Sciatic nerve (tissue), 2 donors: ENCODE data around the gene FLVCR2. TPM values are rescaled to one million over a fixed set of nuclear protein-coding genes. Genes with fewer than 3 reads are reported as not detected.
"Not testable (repeated sequence)": the region's sequence is repeated elsewhere in the genome, so short reads cannot be mapped to it uniquely, and the experiment has no call there.

ENCODE experiments used
- ATAC-seq: fragments of 200-7000 bp; cut with Tn5 transposase; one replicate; pipeline ENCODE4 v1.9.1; 2020; ENCODE audit warnings: mild to moderate bottlenecking, moderate library complexity
- DNase-seq: peaks from one replicate; pipeline ENCODE4 v3.0.0-alpha.2; 2020; ENCODE audit warnings: low spot score
- intact Hi-C: fragments of 100-400 bp; cut with DNase I; formaldehyde crosslinking; loops from one replicate; pipeline ENCODE4 v1.14.2; 2022
- total RNA-seq: library from RNA; stranded (reverse); fragmentation: NEBNext Ultra II Directional; extraction: Animal tissue kit (Norgen Biotek cat#: 25700); gene quantifications from one replicate; pipeline ENCODE4 v1.2.1, GENCODE V29; 2021
- donor health status: DM: no; HTN: no; CAD: no.
- donor health status: DM: no; HTN: no; CAD: no.

The FLVCR2 gene
- total RNA-seq, 1 donor from 2014 or later = 56.4 TPM

GRCh38 chr14:75579338-75579864 lies 981 bp downstream of the FLVCR2 start:
- no peak for DNase-seq
- intact Hi-C loops = no loop called here
- ATAC-seq = peak; percentile 3

- intact Hi-C loops = no loop called here
- no peak for DNase-seq
- no peak for ATAC-seq
These were observed 1.5 kb downstream of the FLVCR2 start for GRCh38 chr14:75579882-75580281.

GRCh38 chr14:75587388-75587787 lies 9.0 kb downstream of the FLVCR2 start:
- intact Hi-C loops = no loop called here
- ATAC-seq (no peak), DNase-seq (no peak)

- no peak for ATAC-seq
- DNase-seq = no peak
- intact Hi-C loops = loop anchor here (10.0 kb wide), 1 partner anchor 385 kb away; no protein-coding TSS in a partner anchor
These were observed 11.5 kb downstream of the FLVCR2 start for GRCh38 chr14:75589931-75590330.

- ATAC-seq = no peak
- intact Hi-C loops = loop anchor here (10.0 kb wide), 1 partner anchor 383 kb away; no protein-coding TSS in a partner anchor
These were observed 13.0 kb downstream of the FLVCR2 start for GRCh38 chr14:75591331-75591946.

GRCh38 chr14:75591987-75592575 lies 13.7 kb downstream of the FLVCR2 start:
- intact Hi-C loops = loop anchor here (10.0 kb wide), 1 partner anchor 383 kb away; no protein-coding TSS in a partner anchor
- ATAC-seq (no peak), DNase-seq (no peak)

More at GRCh38 chr14:75591331-75591946, 13.0 kb downstream of the FLVCR2 start:
- no peak for DNase-seq

GRCh38 chr14:75595226-75595625 lies 16.8 kb downstream of the FLVCR2 start:
- ATAC-seq = no peak
- DNase-seq = no peak
- intact Hi-C loops = loop anchor here (10.0 kb wide), 1 partner anchor 380 kb away; no protein-coding TSS in a partner anchor

GRCh38 chr14:75597149-75597548 lies 18.7 kb downstream of the FLVCR2 start:
- intact Hi-C loops = loop anchor here (10.0 kb wide), 1 partner anchor 378 kb away; no protein-coding TSS in a partner anchor
- DNase-seq (no peak), ATAC-seq (no peak)

GRCh38 chr14:75600100-75600499 lies 21.7 kb downstream of the FLVCR2 start:
- ATAC-seq, intact Hi-C loops, DNase-seq: not testable (repeated sequence)

- DNase-seq, ATAC-seq, intact Hi-C loops: not testable (repeated sequence)
These were observed 22.6 kb downstream of the FLVCR2 start for GRCh38 chr14:75601061-75601460.

GRCh38 chr14:75602503-75602902 lies 24.1 kb downstream of the FLVCR2 start:
- intact Hi-C loops = no loop called here
- no peak for DNase-seq
- no peak for ATAC-seq

GRCh38 chr14:75604979-75605851 lies 26.8 kb downstream of the FLVCR2 start:
- ATAC-seq (peak; percentile 82), DNase-seq (peak; percentile 73)
- intact Hi-C loops = no loop called here

- no peak for DNase-seq
- intact Hi-C loops = no loop called here
These were observed 27.5 kb downstream of the FLVCR2 start for GRCh38 chr14:75605916-75606315.

GRCh38 chr14:75607044-75607443 lies 28.6 kb downstream of the FLVCR2 start:
- intact Hi-C loops = no loop called here
- DNase-seq (no peak), ATAC-seq (no peak)

More at GRCh38 chr14:75605916-75606315, 27.5 kb downstream of the FLVCR2 start:
- ATAC-seq = no peak

GRCh38 chr14:75607842-75608640 lies 29.6 kb downstream of the FLVCR2 start:
- DNase-seq = no peak
- intact Hi-C loops = no loop called here
- no peak for ATAC-seq

- ATAC-seq (peak; percentile 53), DNase-seq (no peak)
- intact Hi-C loops = no loop called here
These were observed 30.7 kb downstream of the FLVCR2 start for GRCh38 chr14:75609116-75609515.

GRCh38 chr14:75609606-75610475 lies 31.4 kb downstream of the FLVCR2 start:
- DNase-seq (no peak), ATAC-seq (peak; percentile 80)
- intact Hi-C loops = no loop called here

- DNase-seq (no peak), ATAC-seq (peak; percentile 5)
- intact Hi-C loops = no loop called here
These were observed 32.4 kb downstream of the FLVCR2 start for GRCh38 chr14:75610834-75611233.
